LNCaP clone FGC (cell line): ENCODE results near the gene EEFSEC.
"Not testable (repeated sequence)": the region's sequence is repeated elsewhere in the genome, so short reads cannot be mapped to it uniquely, and the experiment has no call there.

Source experiments
- DNase-seq: peaks from one replicate; pipeline ENCODE4 v3.0.0-alpha.2; 2011; ENCODE audit warnings: low read depth
- H3K4me3 ChIP-seq: 2 replicates; pipeline ENCODE4 v1.5.1; 2011; ENCODE audit warnings: mild to moderate bottlenecking, low read depth, low read length, control low read depth
- CTCF ChIP-seq: IDR thresholded peaks from 2 replicates; pipeline ENCODE4 v1.5.1; 2012; ENCODE audit warnings: mild to moderate bottlenecking; ENCODE audit not compliant: control insufficient read depth, insufficient read depth; ENCODE audit errors: extremely low read depth

Gene EEFSEC

GRCh38 chr3:128143496-128143895 lies 9.8 kb upstream of the EEFSEC start:
- TF ChIP-seq CTCF = no peak
- H3K4me3 ChIP-seq = no peak overlapping the region
- DNase-seq = no peak

- TF ChIP-seq CTCF = no peak
- no peak overlapping the region for H3K4me3 ChIP-seq
- DNase-seq = no peak
These were observed 8.6 kb upstream of the EEFSEC start for GRCh38 chr3:128144512-128145187.

GRCh38 chr3:128145279-128145678 lies 8.0 kb upstream of the EEFSEC start:
- no peak for DNase-seq
- H3K4me3 ChIP-seq = no peak overlapping the region
- TF ChIP-seq CTCF = no peak

GRCh38 chr3:128146201-128146600 lies 7.1 kb upstream of the EEFSEC start:
- TF ChIP-seq CTCF = no peak
- H3K4me3 ChIP-seq = no peak overlapping the region
- DNase-seq = no peak

- H3K4me3 ChIP-seq = no peak overlapping the region
- TF ChIP-seq CTCF = no peak
- no peak for DNase-seq
These were observed 3.6 kb upstream of the EEFSEC start for GRCh38 chr3:128149650-128150049.

GRCh38 chr3:128151758-128152274 lies 1.5 kb upstream of the EEFSEC start:
- H3K4me3 ChIP-seq = no peak overlapping the region
- no peak for DNase-seq
- TF ChIP-seq CTCF = no peak

- H3K4me3 ChIP-seq = peak overlapping the region; percentile 77
- TF ChIP-seq CTCF = no peak
- DNase-seq = peak; percentile 58
These were observed 694 bp upstream of the EEFSEC start for GRCh38 chr3:128152419-128153155.

- DNase-seq = not testable (repeated sequence)
- peak overlapping the region; percentile 77 for H3K4me3 ChIP-seq
These were observed 1.1 kb downstream of the EEFSEC start for GRCh38 chr3:128154354-128154753.
